GM21737 (cell line): ENCODE measurements around the gene IFNL3.
"Not testable (repeated sequence)": the region's sequence is repeated elsewhere in the genome, so short reads cannot be mapped to it uniquely, and the experiment has no call there.

Source experiments
- ATAC-seq: cut with Tn5 transposase; IDR thresholded peaks from one replicate; pipeline ENCODE4 v1.9.1; 2021; ENCODE audit warnings: mild to moderate bottlenecking, moderate library complexity; ENCODE audit not compliant: unreplicated experiment

IFNL3 gene

DNA sequence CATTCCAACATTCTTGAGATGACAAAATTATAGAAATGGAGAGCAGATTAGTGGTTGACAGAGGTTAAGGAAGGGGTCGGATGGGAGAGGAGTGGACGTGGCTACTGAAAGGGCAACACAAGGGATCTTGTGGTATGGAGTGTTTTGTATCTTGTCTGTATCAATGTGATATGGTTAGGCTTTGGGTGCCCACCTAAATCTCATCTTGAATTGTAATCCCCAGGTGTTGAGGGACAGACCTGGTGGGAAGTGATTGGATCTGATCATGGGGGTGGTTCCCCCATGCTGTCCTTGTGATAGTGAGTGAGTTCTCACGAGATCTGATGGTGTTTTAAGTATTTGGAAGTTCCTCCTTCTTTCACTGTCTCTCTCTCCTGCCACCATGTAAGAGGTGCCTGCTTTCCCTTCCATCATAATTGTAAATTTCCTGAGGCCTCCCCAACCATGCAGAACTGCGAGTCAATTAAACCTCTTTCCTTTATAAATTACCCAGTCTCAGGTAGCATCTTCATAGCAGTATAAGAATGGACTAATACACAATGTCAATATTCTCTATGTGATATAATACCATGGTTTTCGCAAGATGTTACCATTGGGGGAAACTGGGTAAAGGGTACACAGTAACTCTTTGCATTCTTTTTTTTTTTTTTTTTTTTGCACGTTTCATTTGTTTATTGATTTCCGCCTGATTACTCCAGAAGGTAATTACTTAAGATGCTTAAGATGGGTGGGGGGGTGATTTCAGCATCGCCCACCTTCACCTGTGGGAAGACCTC, 8.8 kb upstream of the IFNL3 start:
- no peak for ATAC-seq

GRCh38 chr19:39252458-39252857, 7.7 kb upstream of the IFNL3 start:
- ATAC-seq, result no peak

DNA sequence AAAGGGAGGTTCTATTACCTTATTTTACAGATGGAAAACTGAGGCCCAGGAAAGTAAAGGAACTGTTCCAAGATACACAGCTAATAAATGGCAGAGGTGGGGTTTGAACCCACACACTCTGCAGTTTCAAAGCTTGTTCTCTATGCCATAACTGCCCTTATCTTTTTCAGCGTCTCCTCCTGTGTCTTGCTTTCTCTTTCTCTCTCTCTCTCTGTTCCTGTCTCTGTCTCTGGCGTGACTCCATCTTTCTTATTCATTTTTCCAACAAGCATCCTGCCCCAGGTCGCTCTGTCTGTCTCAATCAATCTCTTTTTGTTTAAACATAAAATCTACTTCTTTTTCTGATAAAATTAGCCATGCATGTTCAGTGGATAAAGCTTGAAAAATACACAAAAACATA, 7.0 kb upstream of the IFNL3 start:
- no peak for ATAC-seq

- ATAC-seq, result no peak
Measured at GRCh38 chr19:39251081-39251480, 6.3 kb upstream of the IFNL3 start.

- no peak for ATAC-seq
Measured at GRCh38 chr19:39248806-39249205, 4.0 kb upstream of the IFNL3 start, which contains the start of gene IFNL4. IFNL4 (minus strand) TSS chr19:39248856.

DNA sequence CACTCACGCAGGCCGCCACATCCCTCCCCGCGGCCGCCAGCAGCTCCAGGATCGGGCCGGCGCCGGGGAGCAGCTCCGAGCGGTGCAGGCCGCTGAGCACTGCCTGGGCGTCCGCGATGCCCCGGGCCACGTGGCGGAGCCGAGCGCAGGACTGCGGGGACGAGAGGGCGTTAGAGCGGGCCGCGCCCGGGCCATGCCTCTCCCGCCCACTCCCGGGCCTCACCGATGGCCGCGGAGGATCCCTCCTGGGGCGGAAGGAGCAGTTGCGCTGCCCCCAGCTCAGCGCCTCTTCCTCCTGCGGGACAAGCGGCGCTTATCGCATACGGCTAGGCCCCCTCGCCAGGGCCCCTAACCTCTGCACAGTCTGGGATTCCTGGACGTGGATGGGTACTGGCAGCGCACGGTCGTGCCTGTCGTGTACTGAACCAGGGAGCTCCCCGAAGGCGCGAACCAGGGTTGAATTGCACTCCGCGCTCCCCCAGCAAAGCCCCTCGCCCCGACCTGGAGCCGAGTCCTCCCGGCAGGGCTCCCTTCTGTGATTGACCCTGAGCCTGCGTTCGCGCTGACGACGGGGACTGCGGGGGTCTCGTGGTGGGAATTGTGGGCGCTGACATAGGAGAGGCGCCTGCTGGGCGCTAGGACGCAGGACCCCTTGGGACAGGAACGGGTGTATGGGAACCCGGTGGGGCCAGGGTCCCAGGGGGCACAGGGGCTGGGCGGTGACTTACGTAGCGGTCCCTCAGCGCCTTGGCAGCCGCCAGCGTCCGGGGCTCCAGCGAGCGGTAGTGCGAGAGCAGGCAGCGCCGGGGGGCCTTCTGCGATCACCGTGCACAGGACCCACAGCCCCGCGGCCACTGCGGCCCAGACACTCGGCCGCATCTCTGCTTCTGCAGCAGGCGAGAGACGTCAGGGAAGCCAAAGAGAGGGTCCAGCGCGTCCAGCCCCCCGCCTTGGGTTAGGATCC, 3.2 kb upstream of the IFNL3 start:
- ATAC-seq, result no peak

- ATAC-seq, result no peak
Measured at GRCh38 chr19:39246951-39247669, 2.3 kb upstream of the IFNL3 start.

DNA sequence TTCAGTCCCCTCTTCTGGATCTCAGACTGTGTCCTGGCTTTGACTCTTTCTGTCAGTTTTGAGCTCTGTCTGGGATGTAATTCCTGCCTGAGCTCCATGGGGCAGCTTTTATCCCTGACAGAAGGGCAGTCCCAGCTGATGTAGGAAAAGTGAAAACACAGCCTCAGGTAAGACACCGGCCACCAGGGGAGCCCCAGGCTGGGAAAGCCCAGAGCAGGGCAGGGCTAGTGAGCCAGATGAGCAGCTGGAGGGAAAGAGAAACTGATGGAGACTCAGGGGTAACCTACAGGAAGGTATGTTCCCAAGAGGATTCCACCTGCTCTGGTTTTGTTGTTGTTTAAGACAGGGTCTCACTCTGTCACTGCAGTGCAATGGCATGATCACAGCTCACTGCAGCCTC, 360 bp upstream of the IFNL3 start:
- ATAC-seq, result not testable (repeated sequence)

DNA sequence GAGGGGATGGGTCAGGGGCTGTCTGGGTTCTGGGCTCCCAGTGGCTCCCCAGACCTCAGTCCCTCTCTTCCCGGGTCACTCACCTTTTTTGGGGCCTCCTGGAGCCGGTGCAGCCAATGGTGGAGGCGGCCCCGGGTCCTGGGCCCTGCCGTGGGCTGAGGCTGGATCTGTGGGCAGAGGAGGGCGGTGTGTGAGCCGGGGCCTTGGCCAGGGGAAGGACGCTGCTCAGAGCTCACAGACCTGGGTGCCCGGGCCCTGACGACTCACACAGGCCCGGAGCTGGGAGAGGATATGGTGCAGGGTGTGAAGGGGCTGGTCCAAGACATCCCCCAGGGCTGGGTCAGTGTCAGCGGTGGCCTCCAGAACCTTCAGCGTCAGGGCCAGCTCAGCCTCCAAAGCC, 1.1 kb downstream of the IFNL3 start:
- ATAC-seq, result not testable (repeated sequence)

- no peak for ATAC-seq
Measured at GRCh38 chr19:39240421-39240820, 4.4 kb downstream of the IFNL3 start.

GRCh38 chr19:39238944-39239343, 5.9 kb downstream of the IFNL3 start:
- ATAC-seq, result no peak

DNA sequence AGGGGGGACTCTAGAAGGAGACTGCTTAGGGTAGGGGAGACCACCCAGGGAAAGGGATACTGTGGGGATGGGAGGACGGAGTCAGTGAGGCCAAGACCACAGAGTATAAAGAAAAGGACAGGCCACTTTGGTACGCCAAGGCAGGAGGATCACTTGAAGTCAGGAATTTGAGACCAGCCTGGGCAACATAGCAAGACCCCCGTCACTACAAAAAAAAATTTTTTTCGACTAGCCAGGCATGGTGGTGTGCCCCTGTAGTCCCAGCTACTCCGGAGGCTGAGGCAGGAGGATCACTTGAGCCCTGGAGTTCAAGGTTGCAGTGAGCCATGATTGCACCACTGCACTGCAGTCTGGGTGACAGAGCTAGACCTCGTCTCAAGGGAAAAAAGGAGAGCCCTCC, 6.6 kb downstream of the IFNL3 start:
- ATAC-seq, result no peak

DNA sequence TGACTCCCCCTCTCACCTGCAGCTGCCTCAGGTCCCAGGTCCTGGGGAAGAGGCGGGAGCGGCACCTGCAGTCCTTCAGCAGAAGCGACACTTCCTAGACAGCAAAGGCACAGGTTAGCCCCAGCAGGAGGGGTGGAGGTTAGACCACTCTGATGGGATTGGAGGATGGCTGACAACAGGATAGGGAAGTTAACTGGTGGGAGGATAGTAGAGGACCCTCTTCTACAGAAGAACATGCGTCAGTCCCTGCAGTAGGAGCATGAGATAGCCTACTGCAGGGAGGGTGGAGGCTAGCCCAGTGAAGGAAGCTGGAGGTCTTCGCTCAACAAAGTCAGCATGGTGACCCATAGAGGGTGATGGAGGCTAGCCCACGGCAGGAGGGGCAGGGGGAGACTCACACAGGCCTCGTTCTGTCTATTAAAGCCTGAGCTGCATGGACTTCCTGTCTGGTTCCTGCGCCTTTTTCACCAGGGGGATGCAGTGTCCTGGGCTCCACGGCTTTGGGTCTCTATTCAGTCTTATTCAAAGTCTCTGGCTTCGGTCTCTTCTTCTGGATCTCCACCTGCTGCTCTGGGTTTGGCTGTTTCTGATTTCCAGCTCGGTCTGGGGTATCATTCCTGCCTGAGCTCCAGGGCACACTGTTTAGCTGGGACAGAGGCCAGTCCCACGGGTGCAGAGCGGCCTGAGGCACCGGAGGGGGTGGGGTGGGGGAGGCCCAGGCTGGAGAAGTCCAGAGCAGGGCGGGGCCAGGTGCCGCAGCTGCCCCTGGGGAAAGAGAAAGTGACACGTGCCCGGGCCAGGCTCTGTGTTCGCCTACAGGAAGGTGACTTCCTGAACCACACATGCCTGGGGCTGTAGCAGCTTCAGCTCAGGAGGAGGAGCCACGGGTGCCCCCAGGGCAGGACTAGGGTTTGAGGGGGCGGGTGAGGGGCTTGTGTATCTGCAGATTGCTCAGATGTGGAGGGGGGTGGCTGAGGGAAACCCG, 7.3 kb downstream of the IFNL3 start:
- ATAC-seq, result no peak

GRCh38 chr19:39236527-39236926, 8.3 kb downstream of the IFNL3 start:
- ATAC-seq, result no peak

- no peak for ATAC-seq
Measured at GRCh38 chr19:39232708-39233107, 12.1 kb downstream of the IFNL3 start.

DNA sequence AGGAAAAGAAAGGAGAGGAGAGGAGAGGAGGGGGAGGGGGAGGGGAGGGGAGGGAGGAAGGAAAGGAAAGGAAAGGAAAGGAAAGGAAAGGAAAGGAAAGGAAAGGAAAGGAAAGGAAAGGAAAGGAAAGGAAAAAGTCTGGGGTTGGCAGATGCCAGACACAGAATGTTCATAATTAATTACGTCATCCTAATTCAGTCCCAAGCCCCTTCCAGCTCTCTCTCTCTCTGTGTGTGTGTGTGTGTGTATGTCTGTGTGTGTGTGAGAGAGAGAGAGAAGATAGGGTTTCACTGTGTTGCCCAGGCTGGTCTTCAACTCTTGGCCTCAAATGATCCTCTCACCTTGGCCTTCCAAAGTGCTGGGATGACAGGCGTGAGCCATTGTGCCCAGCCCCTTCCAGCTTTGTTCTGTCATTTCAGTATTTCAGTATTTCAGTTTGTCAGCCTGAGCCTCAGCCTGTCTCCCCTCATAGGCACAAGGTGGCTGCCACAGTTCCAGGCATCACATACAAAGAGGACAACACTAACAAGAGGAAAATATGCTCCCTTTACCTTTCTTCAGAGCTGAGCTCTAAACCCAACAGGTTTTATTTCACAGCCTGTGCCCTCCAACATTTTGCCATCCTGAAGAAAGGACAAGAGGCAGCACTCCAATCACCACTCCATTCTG, 14.6 kb downstream of the IFNL3 start:
- ATAC-seq, result no peak

- no peak for ATAC-seq
Measured at GRCh38 chr19:39224910-39225309, 19.9 kb downstream of the IFNL3 start.

GRCh38 chr19:39223703-39224279, 21.0 kb downstream of the IFNL3 start:
- ATAC-seq, result no peak

DNA sequence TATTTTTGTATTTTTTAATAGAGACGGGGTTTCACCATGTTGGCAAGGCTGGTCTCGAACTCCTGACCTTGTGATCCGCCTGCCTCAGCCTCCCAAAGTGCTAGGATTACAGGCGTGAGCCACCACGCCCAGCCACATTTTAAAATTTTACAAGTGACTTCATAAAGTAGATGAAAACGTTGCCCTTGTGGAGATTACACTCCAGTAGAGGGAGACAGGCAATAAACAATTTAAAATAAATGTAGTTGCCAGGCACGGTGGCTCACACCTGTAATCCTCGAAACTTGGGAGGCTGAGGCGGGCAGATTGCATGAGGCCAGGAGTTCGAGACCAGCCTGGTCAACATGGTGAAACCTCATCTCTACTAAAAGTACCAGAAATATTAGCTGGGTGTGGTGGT, 25.7 kb downstream of the IFNL3 start:
- not testable (repeated sequence) for ATAC-seq
